ENCODE results near the gene NOXO1. TPM values are rescaled to one million over a fixed set of nuclear protein-coding genes. Genes with fewer than 3 reads are reported as not detected.

NOXO1 gene
- total RNA-seq, 3 donors from 2014 or later, result 0.88 to 0.98 TPM; not detected in 1

GRCh38 chr16:2024032-2024420 is 42.8 kb upstream of the NOXO1 start:
- Histone ChIP-seq H3K4me1 (peaks cover 7 to 29% of the 10 kb centered on the region in 2 donors), H3K27me3 (peaks cover 8 to 18% of the 10 kb centered on the region in 2 donors), H3K27ac (peak overlapping the region in 1 of 2 donors; percentile 63), H3K4me3 (peak overlapping the region in 2 of 3 donors; percentile 42 to 63), H3K9me3 (no peaks in the 10 kb centered on the region), H3K36me3 (no peaks in the 10 kb centered on the region)
- DNase-seq (ENCODE audit: low spot score in 2 of 2), result no peak
- intact Hi-C loops (cut with DNase I; ENCODE audit: low total_unique reads), result no loop called here
- TF ChIP-seq POLR2A (IDR thresholded peaks at IDR 0.05) (no peak), CTCF (IDR thresholded peaks at IDR 0.05) (no peak), POLR2AphosphoS5 (IDR thresholded peaks at IDR 0.05) (no peak)

DNA sequence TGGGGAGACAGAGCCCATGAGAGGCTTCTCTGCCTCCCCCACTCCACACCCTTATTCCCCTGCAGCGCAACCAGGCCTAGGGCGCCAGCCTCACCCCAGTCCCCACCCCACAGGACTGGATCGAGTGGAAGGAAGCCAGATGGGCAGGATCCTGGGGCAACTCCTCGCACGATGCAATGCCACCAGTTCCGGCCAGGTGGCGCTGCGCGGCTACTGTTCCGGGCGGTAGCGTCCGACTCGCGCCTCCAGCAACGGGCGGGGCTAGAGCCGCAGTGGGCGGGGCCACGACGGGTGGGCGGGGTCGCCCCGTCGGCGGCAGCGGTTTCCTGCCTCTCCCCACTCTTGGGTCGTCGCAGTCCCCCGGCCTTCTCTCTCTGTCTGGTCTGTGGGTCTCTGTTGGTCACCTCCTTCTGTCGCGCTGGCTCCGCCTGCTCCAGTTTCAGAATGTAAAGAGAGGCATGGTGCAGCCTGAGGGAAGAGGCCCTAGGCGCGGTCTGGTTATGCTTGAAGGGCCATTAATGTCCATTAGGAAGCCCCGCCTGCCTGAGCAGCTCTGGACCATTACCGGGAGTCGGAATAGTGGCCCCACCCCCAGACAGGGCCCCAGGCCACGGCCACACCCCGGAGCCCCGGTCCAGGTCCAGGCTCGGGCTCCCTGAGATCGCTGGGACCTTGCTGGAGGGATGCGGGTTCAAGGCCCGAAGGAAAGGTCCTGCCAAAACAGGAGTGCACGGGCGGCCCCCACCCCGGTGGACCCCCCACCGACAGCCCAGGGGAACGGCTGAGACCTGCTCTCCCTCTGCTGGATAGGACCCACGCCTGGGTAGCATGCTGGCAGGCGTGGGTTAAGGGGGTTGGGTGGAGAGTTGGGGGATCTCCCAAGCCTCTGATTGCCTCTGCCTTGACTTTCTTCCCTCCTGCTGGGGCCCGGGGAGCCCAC is 42.1 kb upstream of the NOXO1 start:
- intact Hi-C loops (cut with DNase I; ENCODE audit: low total_unique reads), result no loop called here
- TF ChIP-seq POLR2AphosphoS5 (IDR thresholded peaks at IDR 0.05) (peak; percentile 57 to 68 (median 66)), CTCF (IDR thresholded peaks at IDR 0.05) (peak; percentile 99), POLR2A (IDR thresholded peaks at IDR 0.05) (no peak)
- H3K4me1 ChIP-seq, result peaks cover 7 to 22% of the 10 kb centered on the region in 2 donors
- H3K4me3 ChIP-seq, result peak overlapping the region; percentile 31 to 63 (median 42)
- H3K9me3 ChIP-seq, result no peaks in the 10 kb centered on the region
- no peaks in the 10 kb centered on the region for H3K36me3 ChIP-seq
- peak overlapping the region; percentile 52 to 63 for H3K27ac ChIP-seq
- peaks cover 8 to 20% of the 10 kb centered on the region in 2 donors for H3K27me3 ChIP-seq
- DNase-seq (ENCODE audit: low spot score in 2 of 2), result peak; percentile 85 to 94

- Histone ChIP-seq H3K4me3 (peak overlapping the region; percentile 31 to 63 (median 42)), H3K4me1 (peaks cover 7 to 16% of the 10 kb centered on the region in 2 donors), H3K27ac (no peak overlapping the region), H3K36me3 (no peaks in the 10 kb centered on the region), H3K9me3 (no peaks in the 10 kb centered on the region), H3K27me3 (peaks cover 8 to 20% of the 10 kb centered on the region in 2 donors)
- intact Hi-C loops (cut with DNase I; ENCODE audit: low total_unique reads), result no loop called here
- TF ChIP-seq POLR2AphosphoS5 (IDR thresholded peaks at IDR 0.05) (no peak), CTCF (IDR thresholded peaks at IDR 0.05) (no peak), POLR2A (IDR thresholded peaks at IDR 0.05) (no peak)
- no peak for DNase-seq (ENCODE audit: low spot score in 2 of 2)
Observed at GRCh38 chr16:2022723-2023091, 41.4 kb upstream of the NOXO1 start.

- Histone ChIP-seq H3K27ac (no peak overlapping the region), H3K27me3 (peaks cover 8 to 20% of the 10 kb centered on the region in 2 donors), H3K36me3 (no peaks in the 10 kb centered on the region), H3K4me1 (peaks cover 7% of the 10 kb centered on the region in 2 donors), H3K9me3 (no peaks in the 10 kb centered on the region), H3K4me3 (peak overlapping the region in 2 of 3 donors; percentile 22 to 55)
- TF ChIP-seq CTCF (IDR thresholded peaks at IDR 0.05) (no peak), POLR2A (IDR thresholded peaks at IDR 0.05) (no peak), POLR2AphosphoS5 (IDR thresholded peaks at IDR 0.05) (no peak)
- DNase-seq (ENCODE audit: low spot score in 2 of 2), result no peak
- intact Hi-C loops (cut with DNase I; ENCODE audit: low total_unique reads), result no loop called here
Observed at GRCh38 chr16:2019921-2020831, 38.9 kb upstream of the NOXO1 start.

Data from breast epithelium (tissue), 4 donors.